IPS-18a (cell line): ENCODE measurements around the gene GPR160.

ENCODE experiments used
- H3K27ac ChIP-seq: one replicate; pipeline ENCODE4 v1.5.1; 2013; ENCODE audit warnings: low read length
- H3K27me3 ChIP-seq: one replicate; pipeline ENCODE4 v1.6.1; 2013; ENCODE audit warnings: mild to moderate bottlenecking, low read length; ENCODE audit not compliant: control insufficient read depth, insufficient read depth
- H3K36me3 ChIP-seq: one replicate; pipeline ENCODE4 v1.6.1; 2013; ENCODE audit warnings: low read depth, low read length; ENCODE audit not compliant: control insufficient read depth
- H3K4me1 ChIP-seq: one replicate; pipeline ENCODE4 v1.6.1; 2013; ENCODE audit warnings: low read depth, low read length; ENCODE audit not compliant: control insufficient read depth
- H3K4me3 ChIP-seq: one replicate; pipeline ENCODE4 v1.5.1; 2013; ENCODE audit warnings: low read length
- H3K9ac ChIP-seq: one replicate; pipeline ENCODE4 v1.6.1; 2013; ENCODE audit warnings: mild to moderate bottlenecking, low read length, moderate library complexity
- H3K9me3 ChIP-seq: one replicate; pipeline ENCODE4 v1.6.1; 2013; ENCODE audit warnings: low read depth, low read length; ENCODE audit not compliant: control insufficient read depth

The GPR160 gene

DNA sequence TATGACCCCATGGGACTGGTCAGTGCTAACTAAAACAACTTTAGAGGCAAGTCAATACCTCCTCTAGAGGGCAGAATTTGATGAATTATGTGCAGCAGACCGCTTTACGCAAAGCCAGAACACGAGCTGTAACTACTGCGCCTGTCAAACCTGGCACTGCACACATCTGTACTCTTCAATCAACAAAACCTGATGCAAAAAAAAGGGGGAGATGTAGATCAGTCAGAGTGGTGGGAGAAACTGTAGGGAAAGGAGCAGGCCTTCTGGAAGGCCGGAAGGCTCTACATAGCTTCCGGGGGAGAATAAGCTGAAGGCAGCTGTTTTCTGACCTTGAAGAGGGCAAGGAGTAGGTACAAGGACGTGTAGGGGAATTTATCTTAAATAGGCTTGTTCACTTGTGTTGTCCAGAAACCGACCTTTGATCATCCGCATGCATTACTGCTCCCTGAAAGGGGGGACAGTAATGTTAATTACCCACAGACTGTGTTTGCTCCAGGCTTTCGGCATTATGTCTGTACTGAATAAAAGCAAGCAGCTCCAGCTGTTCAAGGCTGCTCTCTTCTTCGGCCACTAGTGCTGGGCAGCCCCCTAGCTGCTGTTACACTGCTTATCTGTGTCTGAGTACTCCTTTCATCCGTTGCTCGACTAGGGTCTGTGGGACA lies 41.0 kb downstream of the GPR160 start:
- H3K36me3 ChIP-seq = no peaks in the 10 kb centered on the region
- no peak overlapping the region for H3K27ac ChIP-seq
- H3K4me3 ChIP-seq = no peak overlapping the region
- no peaks in the 10 kb centered on the region for H3K9me3 ChIP-seq
- H3K4me1 ChIP-seq = no peaks in the 10 kb centered on the region
- H3K9ac ChIP-seq = no peak overlapping the region
- no peaks in the 10 kb centered on the region for H3K27me3 ChIP-seq

DNA sequence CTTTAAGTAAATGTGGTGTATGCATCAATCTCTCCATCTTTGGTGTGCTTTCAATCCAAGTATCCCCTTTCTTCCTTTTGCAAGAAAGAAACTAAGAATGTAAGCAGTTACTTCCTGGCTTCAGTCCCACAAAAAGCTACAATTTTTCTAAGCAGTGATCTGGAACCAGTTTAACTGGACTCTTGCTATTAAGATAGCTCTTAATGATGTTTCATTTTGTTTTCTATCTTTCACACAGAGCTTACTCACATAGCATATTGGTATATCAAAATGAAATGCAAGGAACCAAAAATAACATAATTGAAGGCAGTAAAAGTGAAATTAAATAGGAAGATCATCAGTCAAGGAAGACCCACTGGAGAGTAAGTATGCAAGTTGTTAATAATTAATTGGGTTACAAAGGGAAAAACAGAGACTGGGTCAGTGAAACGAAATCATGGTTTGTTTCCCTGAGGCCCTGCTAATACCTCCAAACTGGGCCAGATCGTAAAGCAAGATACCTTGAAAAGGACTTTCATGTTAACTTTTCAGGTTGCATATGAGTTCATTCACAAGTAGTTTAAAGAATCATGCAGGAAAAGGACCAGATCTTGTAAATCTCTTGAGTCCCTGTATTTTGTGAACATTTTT lies 41.9 kb downstream of the GPR160 start:
- Histone ChIP-seq H3K4me1 (no peaks in the 10 kb centered on the region), H3K9me3 (no peaks in the 10 kb centered on the region), H3K27me3 (no peaks in the 10 kb centered on the region), H3K36me3 (no peaks in the 10 kb centered on the region), H3K27ac (no peak overlapping the region), H3K9ac (no peak overlapping the region), H3K4me3 (no peak overlapping the region)

GRCh38 chr3:170080605-170081004 lies 42.8 kb downstream of the GPR160 start:
- no peaks in the 10 kb centered on the region for H3K4me1 ChIP-seq
- H3K27me3 ChIP-seq = no peaks in the 10 kb centered on the region
- H3K4me3 ChIP-seq = no peak overlapping the region
- no peak overlapping the region for H3K27ac ChIP-seq
- H3K36me3 ChIP-seq = no peaks in the 10 kb centered on the region
- no peaks in the 10 kb centered on the region for H3K9me3 ChIP-seq
- H3K9ac ChIP-seq = no peak overlapping the region

GRCh38 chr3:170081079-170081741 lies 43.4 kb downstream of the GPR160 start:
- H3K9me3 ChIP-seq = no peaks in the 10 kb centered on the region
- H3K9ac ChIP-seq = no peak overlapping the region
- no peak overlapping the region for H3K4me3 ChIP-seq
- H3K27me3 ChIP-seq = no peaks in the 10 kb centered on the region
- H3K27ac ChIP-seq = no peak overlapping the region
- H3K36me3 ChIP-seq = no peaks in the 10 kb centered on the region
- no peaks in the 10 kb centered on the region for H3K4me1 ChIP-seq

DNA sequence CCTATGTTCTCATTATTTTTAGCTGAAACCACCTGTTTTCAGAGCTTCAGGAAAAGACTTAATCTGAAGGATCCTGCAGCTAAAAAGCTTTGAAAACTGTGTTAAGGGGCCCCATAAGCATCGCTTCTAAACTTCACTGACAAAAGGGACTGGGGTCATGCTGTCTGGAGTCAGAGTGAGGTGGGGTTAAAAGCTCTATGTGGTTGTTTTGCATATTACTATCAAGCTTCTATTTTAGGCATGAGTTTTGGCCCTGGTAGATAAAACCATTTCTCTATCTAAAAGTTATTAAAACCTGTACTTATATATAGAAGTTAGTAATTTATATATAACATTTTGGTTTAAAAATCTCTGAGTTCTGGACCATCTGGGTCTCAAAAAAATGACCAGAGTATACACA lies 45.5 kb downstream of the GPR160 start:
- Histone ChIP-seq H3K27me3 (no peaks in the 10 kb centered on the region), H3K9ac (no peak overlapping the region), H3K27ac (no peak overlapping the region)

DNA sequence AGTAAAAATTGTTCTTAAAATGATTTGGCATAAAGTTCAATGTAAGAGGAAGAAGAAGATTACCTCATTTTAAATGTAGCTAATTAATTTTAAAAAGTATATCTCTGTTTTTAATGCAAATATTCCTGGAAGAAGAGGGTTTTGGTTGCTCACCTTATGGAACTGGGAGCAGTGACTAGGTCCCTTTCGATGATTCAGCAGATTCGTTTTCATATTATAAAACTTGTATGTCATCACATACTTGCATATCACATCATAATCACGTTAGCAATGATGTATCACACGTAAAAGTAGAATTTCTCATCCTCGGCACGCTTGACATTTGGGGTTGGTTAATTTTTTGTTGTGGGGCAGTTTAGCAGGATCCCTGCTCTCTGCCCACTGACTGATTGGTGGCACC lies 47.6 kb downstream of the GPR160 start:
- H3K4me1 ChIP-seq = no peaks in the 10 kb centered on the region
- no peaks in the 10 kb centered on the region for H3K27me3 ChIP-seq
- no peak overlapping the region for H3K27ac ChIP-seq
- H3K36me3 ChIP-seq = peaks cover 12% of the 10 kb centered on the region
- H3K9me3 ChIP-seq = no peaks in the 10 kb centered on the region
- H3K4me3 ChIP-seq = no peak overlapping the region
- H3K9ac ChIP-seq = no peak overlapping the region

More for the DNA sequence above, 45.5 kb downstream of the GPR160 start:
- no peak overlapping the region for H3K4me3 ChIP-seq
- H3K36me3 ChIP-seq = peaks cover 8% of the 10 kb centered on the region
- H3K4me1 ChIP-seq = no peaks in the 10 kb centered on the region
- H3K9me3 ChIP-seq = no peaks in the 10 kb centered on the region

- Histone ChIP-seq H3K9me3 (no peaks in the 10 kb centered on the region), H3K27me3 (no peaks in the 10 kb centered on the region), H3K9ac (no peak overlapping the region), H3K27ac (no peak overlapping the region), H3K36me3 (peaks cover 21% of the 10 kb centered on the region), H3K4me3 (no peak overlapping the region), H3K4me1 (no peaks in the 10 kb centered on the region)
These were observed 52.2 kb downstream of the GPR160 start for GRCh38 chr3:170089862-170090600.

GRCh38 chr3:170090601-170090981 lies 52.8 kb downstream of the GPR160 start:
- Histone ChIP-seq H3K4me1 (no peaks in the 10 kb centered on the region), H3K36me3 (peaks cover 24% of the 10 kb centered on the region), H3K9me3 (no peaks in the 10 kb centered on the region), H3K27ac (no peak overlapping the region), H3K9ac (no peak overlapping the region), H3K27me3 (no peaks in the 10 kb centered on the region), H3K4me3 (no peak overlapping the region)

DNA sequence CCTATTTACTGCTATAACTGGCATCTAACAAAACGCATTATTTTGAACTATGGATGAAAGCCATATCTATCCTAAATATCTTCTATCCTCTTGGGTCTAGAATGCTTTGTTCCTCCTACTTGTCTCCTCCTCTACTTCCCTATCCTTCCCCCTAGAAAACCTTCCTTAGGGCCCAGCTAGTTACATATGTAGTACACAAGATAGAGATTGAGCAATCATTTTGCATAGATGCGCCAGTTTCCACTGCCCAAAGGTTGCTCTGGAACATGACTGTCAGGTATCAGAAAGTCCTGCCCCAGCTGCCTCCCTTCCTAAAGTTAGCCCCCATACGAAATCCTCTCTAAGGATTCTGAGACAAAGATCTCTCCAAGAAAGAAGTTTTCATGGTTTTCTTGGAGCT lies 55.1 kb downstream of the GPR160 start:
- no peaks in the 10 kb centered on the region for H3K27me3 ChIP-seq
- no peaks in the 10 kb centered on the region for H3K4me1 ChIP-seq
- no peak overlapping the region for H3K9ac ChIP-seq
- no peaks in the 10 kb centered on the region for H3K9me3 ChIP-seq
- no peak overlapping the region for H3K27ac ChIP-seq
- no peak overlapping the region for H3K4me3 ChIP-seq
- H3K36me3 ChIP-seq = peaks cover 38% of the 10 kb centered on the region

- no peak overlapping the region for H3K27ac ChIP-seq
- H3K9ac ChIP-seq = no peak overlapping the region
- no peaks in the 10 kb centered on the region for H3K4me1 ChIP-seq
- H3K9me3 ChIP-seq = no peaks in the 10 kb centered on the region
- no peaks in the 10 kb centered on the region for H3K27me3 ChIP-seq
- no peak overlapping the region for H3K4me3 ChIP-seq
- peaks cover 54% of the 10 kb centered on the region for H3K36me3 ChIP-seq
These were observed 58.0 kb downstream of the GPR160 start for GRCh38 chr3:170095771-170096170.

- no peak overlapping the region for H3K27ac ChIP-seq
- no peaks in the 10 kb centered on the region for H3K4me1 ChIP-seq
- no peak overlapping the region for H3K9ac ChIP-seq
- no peak overlapping the region for H3K4me3 ChIP-seq
- H3K9me3 ChIP-seq = no peaks in the 10 kb centered on the region
- H3K27me3 ChIP-seq = no peaks in the 10 kb centered on the region
- peaks cover 56% of the 10 kb centered on the region for H3K36me3 ChIP-seq
These were observed 58.5 kb downstream of the GPR160 start for GRCh38 chr3:170096342-170096741.
